ENCODE results near the gene ITCH.

DNA sequence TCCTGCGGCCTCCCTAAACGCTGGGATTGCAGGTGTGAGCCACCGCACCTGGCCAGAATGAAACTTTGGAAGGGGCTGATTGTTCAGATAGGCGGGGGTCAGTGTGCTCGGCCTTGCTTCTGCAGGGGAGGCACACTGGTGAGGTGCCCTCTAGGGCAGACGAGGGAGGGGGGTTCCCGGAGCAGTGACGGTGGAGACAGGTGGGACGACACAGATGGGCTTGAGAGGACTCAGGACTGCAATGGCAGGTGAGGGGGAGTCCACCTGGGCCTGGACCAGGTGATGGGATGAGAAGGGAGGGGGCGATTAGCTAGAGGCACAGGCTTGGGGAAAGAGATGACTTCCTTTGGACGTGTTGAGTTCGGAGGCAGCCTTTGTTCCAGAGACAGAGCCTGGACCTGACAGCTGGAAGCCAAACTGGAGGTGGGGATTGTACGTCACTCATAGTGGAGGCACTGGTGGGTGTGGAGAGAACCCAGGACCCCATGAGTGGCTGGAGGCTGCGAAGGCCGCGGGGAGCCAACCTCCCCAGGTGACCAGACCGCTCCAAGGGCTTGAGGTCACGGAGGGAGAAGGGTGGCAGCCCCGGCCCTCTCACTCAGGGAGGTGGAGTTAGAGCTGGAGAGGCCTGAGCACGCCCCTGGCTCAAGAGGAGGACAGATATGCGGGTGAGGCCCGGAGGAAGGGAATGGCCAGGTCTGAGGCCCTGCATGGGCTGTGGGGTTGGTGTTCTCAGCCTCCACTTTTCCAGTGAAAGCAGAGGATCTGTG is 185.0 kb downstream of the ITCH start:
- TF ChIP-seq EZH2 (IDR thresholded peaks at IDR 0.05; ENCODE audit: insufficient read depth, poor library complexity, severe bottlenecking) = no peak
- TF ChIP-seq EZH2phosphoT487 (IDR thresholded peaks at IDR 0.05; ENCODE audit: insufficient read depth, low read depth) = no peak
